ENCODE results near the gene CEACAM1. TPM values are rescaled to one million over a fixed set of nuclear protein-coding genes. Genes with fewer than 3 reads are reported as not detected.

CEACAM1 gene
- total and polyA plus RNA-seq, 2 experiments from 2014 or later, result 0.63 to 3.0 TPM

GRCh38 chr19:42474743-42475142 is 53.5 kb downstream of the CEACAM1 start (continued):
- no peak for TF ChIP-seq ZNF462 (CRISPR knock-in tag; IDR thresholded peaks at IDR 0.05)
- no peak for TF ChIP-seq JUNB (IDR thresholded peaks at IDR 0.05; ENCODE audit: unreplicated experiment)
- no peak for TF ChIP-seq CREB1 (CRISPR knock-in tag; IDR thresholded peaks at IDR 0.05; ENCODE audit: low read depth)
- no peak for TF ChIP-seq NANOG (IDR thresholded peaks at IDR 0.05; ENCODE audit: borderline replicate concordance)
- TF ChIP-seq EZH2phosphoT487 (IDR thresholded peaks at IDR 0.05; ENCODE audit: unreplicated experiment), result no peak
- TF ChIP-seq ETS1 (IDR thresholded peaks at IDR 0.05), result no peak
- TF ChIP-seq POLR2AphosphoS5 (IDR thresholded peaks at IDR 0.05; ENCODE audit: low read depth), result no peak
- TF ChIP-seq ZNF331 (CRISPR knock-in tag; IDR thresholded peaks at IDR 0.05; ENCODE audit: low read depth), result no peak
- TF ChIP-seq EZH2 (IDR thresholded peaks at IDR 0.05; ENCODE audit: low read depth, unreplicated experiment), result no peak
- no peak for TF ChIP-seq REST (IDR thresholded peaks at IDR 0.05; ENCODE audit: unreplicated experiment)

Measured in GM23338 (cell line).